GM19452 (cell line): ENCODE measurements around the gene C1QTNF9.
"Not testable (repeated sequence)": the region's sequence is repeated elsewhere in the genome, so short reads cannot be mapped to it uniquely, and the experiment has no call there.

ENCODE experiments used
- ATAC-seq: cut with Tn5 transposase; IDR thresholded peaks from one replicate; pipeline ENCODE4 v1.9.1; 2021; ENCODE audit not compliant: unreplicated experiment

The C1QTNF9 gene, protein sequence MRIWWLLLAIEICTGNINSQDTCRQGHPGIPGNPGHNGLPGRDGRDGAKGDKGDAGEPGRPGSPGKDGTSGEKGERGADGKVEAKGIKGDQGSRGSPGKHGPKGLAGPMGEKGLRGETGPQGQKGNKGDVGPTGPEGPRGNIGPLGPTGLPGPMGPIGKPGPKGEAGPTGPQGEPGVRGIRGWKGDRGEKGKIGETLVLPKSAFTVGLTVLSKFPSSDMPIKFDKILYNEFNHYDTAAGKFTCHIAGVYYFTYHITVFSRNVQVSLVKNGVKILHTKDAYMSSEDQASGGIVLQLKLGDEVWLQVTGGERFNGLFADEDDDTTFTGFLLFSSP

DNA sequence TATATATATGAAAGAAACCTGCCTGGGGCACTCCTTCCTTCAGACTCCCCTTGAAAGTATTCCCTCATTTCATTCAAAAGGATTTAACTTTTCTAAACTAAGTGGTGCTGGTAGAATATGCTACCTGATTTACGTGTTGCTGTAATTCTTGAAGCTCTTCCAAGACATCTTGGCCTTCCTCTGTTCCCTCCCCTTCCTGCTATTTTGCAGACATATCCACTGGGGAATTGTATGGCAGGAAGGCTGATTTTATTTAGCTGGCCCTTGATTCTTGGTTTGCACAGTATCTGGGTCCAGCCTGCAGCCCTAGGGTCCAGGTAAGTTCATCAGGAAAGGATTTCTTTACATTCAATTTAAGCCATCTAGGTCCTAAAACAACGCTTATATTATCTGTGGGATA, at the start of gene C1QTNF9:
TSS of gene C1QTNF9 (plus strand) at position 281 of the 400 bp plus-strand sequence. CDS start 6,424 bp downstream, outside the sequence.
- not testable (repeated sequence) for ATAC-seq

DNA sequence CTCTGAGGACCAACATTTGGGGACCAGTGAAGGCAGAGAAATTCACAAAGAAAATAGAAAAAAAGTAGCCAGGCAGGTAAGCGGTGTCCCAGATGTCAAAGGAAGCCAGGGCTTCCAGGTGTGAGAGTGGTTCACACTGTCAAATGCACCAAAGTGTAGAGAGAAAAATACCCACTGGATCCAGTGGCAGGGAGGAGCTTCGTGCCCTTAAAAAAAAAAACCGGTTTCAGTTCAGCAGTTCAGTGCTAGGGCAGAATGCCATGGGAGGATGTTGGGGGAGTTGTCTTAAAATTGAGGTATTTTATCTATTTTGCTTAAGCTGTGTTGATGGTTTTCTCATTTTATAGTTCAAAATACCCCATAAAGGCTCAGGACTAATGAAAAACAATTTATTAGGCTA, 47.8 kb upstream of the C1QTNF9 start:
- ATAC-seq: no peak

DNA sequence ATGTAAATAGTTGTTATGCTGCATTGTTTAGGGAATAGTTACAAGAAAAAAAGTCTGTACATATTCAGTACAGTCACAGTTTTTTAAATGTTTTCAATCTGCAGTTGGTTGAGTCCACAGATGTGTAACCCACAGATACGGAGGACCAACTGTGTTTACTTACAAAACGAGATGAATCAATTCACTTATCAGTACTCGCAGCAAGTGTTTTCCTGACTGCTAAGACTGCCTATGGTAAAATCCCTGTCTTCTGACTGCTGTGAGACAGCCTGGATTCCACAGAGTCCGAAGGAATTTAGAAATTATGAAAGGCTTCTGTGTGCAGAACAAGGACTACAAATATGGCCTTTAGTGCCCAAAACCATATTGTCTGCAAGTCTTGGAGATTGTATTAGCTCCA, 45.7 kb upstream of the C1QTNF9 start:
- ATAC-seq: no peak

DNA sequence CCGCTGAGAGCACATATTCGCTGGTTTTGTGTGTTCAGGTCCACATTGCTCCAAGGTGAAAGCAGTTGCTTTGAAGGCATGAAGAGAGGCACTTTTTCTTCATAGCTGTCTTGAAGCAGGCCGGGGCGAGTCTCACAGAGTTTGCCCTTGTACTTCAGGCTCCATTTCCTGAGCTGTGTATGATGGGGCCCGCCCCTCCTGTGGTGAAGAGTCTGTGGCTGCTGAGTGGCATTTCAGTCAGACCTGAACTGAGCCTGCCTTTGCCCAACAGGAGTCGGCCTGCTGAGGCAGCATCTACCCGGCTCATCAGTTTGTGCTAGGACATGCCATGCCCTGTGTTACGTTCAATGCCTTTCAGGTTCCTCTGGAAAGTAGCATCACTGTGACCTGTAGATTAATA, 44.4 kb upstream of the C1QTNF9 start:
- peak; percentile 65 for ATAC-seq

DNA sequence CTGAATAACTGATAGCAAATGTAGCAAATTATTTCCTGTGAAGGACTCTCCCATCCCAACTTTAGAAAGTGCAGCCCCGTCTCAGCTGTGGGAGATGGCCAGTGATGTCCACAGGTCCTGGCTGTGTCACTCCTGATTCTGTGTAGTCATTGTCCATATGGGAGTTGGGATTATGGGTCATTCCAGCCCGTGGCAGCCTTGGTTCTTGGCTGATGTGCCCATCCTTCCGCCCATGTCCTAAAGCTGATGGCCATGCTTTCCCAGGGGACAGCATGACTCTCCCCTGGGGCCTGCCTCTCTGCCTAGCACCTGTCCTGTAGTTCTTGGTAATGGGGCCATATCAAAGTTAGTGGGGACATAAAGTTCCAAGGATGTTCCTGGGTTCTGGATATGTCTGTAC, 43.9 kb upstream of the C1QTNF9 start:
- no peak for ATAC-seq

DNA sequence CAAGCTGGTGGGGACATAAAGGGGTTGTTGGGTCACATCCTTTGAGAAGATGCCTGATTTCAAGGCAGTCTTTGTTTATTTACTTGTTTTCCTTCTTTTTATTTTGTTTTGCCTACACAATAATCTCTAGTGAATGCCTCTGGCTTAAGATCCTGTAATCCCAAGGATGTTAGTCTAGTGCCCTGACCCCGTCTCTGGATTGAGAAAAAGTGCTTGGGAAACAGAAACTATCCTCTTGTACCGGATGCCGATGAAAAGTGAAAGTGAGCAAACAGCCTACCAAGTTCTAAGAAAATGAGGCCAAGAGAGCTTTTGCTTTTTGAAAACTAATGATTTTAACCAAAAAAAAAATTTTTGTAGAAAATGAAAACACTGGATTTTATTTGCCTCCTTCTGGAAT, 42.1 kb upstream of the C1QTNF9 start:
- ATAC-seq: no peak

DNA sequence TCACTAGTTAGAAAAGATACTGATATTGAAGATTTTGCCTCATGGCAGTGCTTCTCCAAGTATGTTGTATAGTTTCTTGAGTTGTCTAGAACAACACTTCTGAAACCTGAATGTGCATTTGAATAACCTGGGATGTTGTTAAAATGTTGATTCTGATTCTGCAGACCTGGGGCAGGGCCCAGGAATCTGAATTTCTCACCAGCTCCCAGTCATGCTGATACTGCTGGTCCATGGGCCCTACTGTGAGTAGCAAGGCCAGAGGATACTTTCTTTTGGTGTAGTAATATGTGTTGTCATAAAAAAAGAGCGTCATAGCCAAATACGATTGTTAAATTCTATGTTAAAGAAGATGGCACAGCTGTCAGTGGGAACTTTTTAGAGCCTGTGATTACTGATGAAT, 41.6 kb upstream of the C1QTNF9 start:
- ATAC-seq: no peak

DNA sequence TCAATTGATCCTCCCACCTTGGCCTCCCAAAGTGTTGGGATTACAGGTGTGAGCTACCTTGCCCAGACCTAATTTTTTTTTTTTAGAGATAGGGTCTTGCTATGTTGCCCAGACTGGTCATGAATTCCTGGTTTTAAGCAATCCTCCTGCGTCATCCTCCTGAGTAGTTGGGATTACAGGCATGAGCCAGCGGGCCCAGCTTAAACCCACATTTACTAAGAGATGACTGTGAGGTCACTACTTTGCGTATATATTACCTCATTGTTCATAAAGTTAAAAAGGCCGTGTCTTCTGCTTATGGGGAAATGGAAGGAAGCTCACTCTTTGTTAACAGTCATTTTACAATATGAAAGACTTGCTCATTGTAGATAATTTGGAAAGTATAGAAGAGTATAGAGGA, 39.6 kb upstream of the C1QTNF9 start:
- ATAC-seq: no peak

DNA sequence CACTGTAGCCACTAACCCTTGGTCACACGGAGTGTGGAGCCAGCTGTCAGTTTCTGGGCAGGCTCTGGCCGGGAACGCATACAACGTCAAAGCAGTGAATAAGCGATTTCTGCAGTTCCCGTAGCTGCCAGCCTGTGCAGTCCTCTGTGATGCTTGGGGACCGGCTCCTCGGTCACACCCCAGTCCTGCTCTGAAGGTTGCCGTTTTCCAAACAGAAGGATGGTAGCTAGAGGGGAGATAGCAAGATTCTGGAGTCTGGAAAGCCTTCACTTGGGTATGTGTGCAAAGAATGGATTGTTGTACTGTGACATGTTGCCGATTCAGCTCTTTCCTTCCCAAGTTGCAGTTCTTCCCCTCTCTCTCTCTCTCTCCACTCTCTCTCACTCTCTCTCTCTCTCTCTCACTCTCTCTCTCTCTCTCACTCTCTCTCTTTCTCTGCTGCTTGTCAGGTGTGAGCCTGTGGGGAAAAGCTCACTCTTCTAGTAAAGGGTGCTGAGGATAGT, 38.7 kb upstream of the C1QTNF9 start:
- ATAC-seq: peak; percentile 47

DNA sequence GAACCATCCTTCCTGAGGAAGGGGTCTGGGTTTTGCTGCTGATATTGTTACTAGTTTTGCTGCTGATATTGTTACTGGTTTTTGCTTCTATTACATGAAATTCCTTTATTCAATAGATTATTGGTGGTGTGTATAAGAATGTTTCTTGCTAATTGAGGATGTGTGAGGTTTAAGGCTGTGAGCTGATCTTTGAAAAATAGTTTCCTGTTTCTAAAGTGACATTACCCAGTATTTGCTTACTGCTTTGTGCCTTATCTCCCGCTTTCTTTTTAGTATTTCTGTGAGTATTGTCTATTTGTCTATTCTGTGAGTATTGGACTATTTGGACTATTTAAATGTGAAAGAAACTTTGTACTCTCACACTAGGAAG, 38.2 kb upstream of the C1QTNF9 start:
- no peak for ATAC-seq

DNA sequence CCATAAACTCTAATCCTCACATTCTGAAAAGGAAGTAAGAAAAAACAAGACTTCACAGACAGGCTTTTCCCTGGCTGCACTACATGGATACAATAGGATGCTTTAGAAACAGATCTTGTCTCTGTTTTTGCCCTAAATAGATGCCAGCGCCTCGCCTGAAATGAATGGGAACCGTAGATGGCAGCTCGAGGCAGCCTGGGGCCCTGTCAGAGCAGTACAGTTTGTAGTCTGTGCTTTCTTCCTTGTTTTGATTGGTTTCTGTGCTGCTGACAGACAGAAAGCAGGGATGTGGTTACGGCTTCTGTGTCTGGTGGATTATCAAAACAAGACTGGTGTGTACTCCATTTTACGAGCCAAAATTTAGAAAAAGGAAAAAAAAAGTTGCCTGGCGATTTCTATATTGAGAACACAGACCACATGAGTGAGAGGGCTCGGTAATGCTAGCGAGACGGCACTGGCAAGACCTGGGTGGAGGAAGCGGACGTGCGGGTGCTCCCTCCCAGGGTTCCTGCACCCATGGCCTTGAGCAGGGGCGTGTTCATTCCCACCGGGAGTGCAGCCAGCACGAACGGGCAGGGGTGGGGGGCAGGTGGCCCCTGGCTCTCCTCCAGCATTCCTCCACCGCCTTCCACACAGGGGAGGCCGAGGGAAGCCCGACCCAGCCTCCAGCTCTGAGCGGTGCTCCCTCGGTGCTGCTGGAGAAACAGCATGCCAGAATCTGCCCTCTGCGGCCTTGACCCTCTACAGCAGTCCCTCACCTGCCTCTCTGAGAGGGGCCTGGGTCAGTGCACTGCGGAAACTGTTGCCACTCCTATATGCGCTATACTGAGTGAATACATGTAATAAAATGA, 37.6 kb upstream of the C1QTNF9 start:
- ATAC-seq: peak; percentile 46

DNA sequence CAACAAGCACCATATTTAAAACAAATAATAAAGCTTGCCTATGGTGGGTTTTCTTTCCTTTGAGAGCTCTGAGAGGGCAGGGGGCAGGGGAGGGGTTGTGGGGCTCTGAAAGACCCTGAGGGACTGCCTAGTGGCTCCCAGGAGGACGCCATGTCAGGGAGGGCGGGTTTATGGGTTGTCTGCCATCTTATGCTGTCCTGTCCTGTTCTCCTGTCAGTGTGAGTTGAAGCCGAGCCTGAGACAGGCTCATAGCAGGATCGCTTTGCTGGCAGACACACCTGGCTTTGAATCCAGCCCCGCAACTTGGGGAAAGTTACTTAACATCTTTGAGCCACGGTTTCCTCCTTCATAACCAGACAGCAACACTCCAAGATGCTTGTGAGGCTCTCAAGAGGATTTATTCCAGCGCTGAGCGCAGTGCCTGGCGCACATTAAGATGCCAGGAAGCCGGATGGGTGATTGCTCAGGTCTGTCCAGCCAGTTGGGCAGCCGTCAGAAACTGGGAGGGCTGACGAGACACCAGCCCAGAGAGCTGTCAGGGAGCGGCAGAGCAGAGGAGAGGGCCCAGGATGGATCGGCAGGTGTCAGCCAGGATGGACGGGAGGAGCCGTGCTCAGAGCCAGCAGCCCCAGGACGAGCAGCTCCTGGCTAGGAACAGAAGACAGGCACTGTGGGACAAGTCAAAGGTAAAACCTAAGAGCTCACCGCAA, 36.8 kb upstream of the C1QTNF9 start:
- ATAC-seq: no peak

DNA sequence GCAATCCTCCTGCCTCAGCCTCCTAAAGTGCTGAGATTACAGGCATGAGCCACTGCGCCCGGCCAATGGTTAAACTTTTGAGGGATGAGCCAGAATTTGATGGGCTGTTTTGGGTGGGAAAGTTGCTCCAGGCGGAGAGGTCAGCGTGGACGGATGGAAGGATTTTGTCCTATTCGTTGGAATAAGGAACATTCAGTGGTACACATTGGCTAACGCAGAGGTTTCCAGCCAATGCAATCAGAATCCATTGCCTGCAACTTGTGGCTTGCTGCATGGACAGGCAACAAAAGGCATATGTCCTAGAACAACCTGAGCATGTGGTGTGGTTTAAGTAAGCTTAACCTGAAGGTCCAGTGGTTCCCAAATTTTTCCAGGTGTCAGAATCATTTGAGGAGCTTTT, 35.5 kb upstream of the C1QTNF9 start:
- no peak for ATAC-seq

DNA sequence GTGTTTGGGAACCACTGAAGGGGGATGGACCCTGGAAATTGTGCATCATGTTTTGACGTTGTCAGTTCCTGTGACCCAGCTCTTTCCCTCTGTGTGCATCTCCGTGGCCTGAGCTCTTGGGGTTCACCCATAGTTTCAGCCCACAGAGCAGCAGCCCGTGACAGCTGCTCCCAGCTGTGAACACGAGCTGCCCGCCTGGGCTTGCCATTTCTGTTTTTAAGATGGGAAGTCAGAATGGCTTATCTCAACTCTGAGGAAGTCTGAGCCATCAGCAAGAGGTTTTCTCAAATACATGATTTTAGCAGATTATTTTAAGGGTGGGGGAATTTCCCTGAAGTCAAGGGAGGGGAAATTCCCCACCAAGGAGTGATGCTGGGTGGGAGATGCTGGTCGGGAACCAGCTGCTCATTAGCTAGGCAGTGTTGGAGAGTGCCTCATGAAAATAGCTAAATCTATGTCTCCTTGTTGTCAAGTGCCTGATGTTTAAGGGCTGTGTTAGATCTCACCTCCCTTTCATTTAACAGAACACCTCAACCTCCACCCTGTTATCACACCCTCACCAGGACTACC, 34.8 kb upstream of the C1QTNF9 start:
- peak; percentile 64 for ATAC-seq

DNA sequence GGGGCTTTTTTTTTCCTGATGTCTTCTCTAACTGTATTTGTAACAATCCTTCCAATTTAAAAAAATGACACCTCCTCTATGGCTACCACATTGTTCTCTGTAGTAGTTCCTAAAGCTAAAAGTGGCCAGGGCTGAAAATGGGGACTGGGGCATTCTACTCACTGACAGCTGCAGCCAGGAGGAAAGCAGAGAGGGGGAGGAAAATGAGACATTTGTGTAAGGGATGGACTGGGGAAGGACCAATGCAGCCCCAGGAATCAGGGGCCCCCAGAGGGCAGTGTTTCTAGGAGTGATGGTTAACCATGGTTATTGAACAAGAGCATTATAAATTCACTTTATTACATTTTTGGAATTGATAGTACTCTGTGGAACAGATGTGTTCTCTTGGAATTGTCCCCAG, 34.3 kb upstream of the C1QTNF9 start:
- ATAC-seq: no peak

DNA sequence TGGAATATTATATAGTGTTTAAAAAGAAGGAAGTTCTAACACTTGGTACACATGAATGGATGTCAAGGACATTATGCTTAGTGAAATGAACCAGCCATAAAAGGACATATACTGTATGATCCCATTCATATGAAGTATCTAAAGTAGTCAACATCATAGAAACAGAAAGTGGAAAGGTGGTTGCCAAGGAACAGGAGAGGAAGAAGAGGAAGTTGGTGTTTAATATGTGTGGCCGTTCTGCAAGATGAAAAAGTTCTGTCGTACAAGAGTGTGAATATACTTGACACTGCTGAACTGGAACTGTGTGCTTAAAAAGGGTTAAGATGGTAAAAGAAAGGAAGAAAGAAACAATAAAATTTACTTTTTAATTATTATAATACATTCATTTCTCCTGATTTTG, 33.1 kb upstream of the C1QTNF9 start:
- ATAC-seq: no peak

DNA sequence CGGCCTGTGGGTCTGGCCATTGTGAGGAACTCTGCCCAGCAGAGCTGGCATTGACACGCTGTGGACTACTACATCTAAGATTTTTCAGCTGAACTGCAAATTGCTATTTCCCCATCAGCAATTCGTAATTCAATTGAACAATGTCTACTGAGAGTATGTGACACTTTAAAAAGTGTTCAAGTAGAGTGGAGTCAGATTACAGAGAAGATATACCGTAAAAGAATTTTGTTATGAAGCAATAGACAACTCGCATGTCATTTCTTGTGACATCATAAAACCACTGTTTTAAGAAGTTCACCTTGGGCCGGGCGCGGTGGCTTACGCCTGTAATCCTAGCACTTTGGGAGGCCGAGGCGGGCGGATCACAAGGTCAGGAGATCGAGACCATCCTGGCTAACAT, 32.5 kb upstream of the C1QTNF9 start:
- ATAC-seq: no peak

DNA sequence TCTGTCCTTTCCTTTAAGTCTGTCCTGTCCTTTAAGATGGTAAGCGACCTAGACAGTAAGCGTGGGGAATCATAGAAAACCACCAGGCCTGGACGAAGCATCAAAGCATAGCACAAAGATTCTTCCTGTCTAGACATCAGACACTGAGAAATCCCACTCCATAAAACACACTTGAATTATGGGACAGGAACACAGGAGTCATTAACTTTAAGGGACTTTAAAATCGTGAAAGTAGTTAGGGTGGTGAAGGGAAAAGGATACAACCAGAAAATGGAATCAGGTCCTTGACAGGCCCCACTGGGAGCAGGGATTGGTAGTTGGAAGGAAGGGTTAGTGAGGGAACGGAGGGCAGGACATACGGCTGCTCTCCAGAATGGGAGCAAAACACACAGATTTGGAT, 31.6 kb upstream of the C1QTNF9 start:
- ATAC-seq: no peak

DNA sequence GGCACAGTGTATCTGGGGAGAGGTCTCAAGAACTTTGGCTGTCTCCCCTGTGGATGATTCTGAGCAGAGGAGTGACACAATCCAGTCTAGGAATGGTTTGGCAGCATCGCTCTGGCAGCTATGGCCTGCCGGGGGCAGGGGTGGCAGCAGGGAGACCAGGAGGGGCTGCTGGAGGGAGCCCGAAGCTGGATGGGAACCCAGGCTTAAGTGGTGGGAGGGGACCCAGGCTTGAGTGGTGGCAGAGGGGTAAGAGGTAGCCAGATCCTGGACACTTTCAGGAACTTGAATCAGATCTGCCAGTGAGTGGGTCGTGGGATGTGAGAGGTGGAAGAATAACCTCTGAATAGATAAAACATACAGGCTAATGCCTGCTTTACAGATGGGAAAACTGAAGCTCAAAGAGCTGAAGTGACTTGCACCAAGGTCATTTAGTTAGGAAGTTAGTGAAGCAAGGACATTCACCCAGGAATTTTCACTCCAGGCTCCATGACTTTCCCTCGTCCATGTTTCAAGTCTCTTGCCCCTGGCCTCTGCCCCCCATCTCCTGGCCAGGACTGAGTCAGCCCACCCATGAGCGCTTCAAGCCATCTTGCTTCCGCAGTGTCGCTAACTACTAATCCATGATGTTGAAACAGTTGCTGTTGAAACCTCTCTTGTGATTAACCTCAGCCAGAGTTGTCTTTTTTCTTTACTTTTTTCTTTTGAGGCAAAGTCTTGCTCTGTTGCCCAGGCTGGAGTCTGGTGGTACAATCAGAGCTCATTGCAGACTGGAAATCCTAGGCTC, 29.9 kb upstream of the C1QTNF9 start:
- no peak for ATAC-seq

DNA sequence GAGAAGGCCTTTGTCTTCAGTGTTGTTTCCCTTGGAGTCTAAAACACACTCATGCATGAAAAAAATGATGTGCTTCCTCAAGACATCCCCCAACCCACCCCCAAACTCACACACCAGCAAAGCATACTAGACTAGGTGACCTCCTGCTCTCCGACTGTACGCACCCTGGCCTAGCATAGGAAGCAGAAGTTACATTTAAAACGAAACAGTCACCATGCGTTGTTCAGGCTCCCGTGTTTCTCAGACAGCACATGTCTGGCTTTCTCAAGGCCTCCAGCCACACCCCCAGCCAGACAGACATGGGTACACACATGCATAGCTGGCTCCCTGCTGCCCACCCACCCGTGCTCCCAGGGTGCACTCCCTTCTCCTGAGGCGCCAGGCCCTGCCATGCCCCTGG, 28.7 kb upstream of the C1QTNF9 start:
- ATAC-seq: peak; percentile 58
